MCF 10A (cell line): Measurements from ENCODE around the gene KRTCAP2. TPM values are rescaled to one million over a fixed set of nuclear protein-coding genes. Genes with fewer than 3 reads are reported as not detected.

Experiments
- BruUV-seq: library from RNA; stranded (reverse); fragments of 400-500 nt; replicated peaks from 2 replicates; lab custom pipeline; 2021; lab: Mats Ljungman, UMichigan
- CTCF ChIA-PET: fragments of 300-600 bp; sonication (Branson Sonifier 250); formaldehyde crosslinking; extraction: SDS; loops from one replicate; lab custom pipeline; 2021; ENCODE audit warnings: antibody characterized with exemption, inconsistent platforms; lab: Yijun Ruan, JAX
- POLR2A ChIA-PET: fragments of 300-600, 350-650 bp; sonication (Branson Sonifier 250); formaldehyde crosslinking; extraction: SDS; loops from one replicate; lab custom pipeline; 2020; ENCODE audit warnings: antibody characterized with exemption, inconsistent platforms; lab: Yijun Ruan, JAX
- DNase-seq: peaks from one replicate; pipeline ENCODE4 v3.0.0-alpha.2; 2018; ENCODE audit not compliant: unreplicated experiment
- H3K27ac Mint-ChIP-seq: one replicate; pipeline ENCODE4 v1.8.0; 2022; ENCODE audit warnings: mild to moderate bottlenecking, low read depth, mixed read lengths; ENCODE audit not compliant: unreplicated experiment
- H3K27me3 Mint-ChIP-seq: one replicate; pipeline ENCODE4 v1.8.0; 2022; ENCODE audit warnings: mixed read lengths; ENCODE audit not compliant: insufficient read depth, unreplicated experiment
- H3K36me3 Mint-ChIP-seq: one replicate; pipeline ENCODE4 v1.8.0; 2022; ENCODE audit warnings: mild to moderate bottlenecking, moderate library complexity, mixed read lengths; ENCODE audit not compliant: insufficient read depth, unreplicated experiment
- H3K4me1 Mint-ChIP-seq: one replicate; pipeline ENCODE4 v1.8.0; 2022; ENCODE audit warnings: mixed read lengths; ENCODE audit not compliant: insufficient read depth, unreplicated experiment
- H3K4me3 Mint-ChIP-seq: one replicate; pipeline ENCODE4 v1.8.0; 2022; ENCODE audit warnings: mild to moderate bottlenecking, moderate library complexity, mixed read lengths; ENCODE audit not compliant: unreplicated experiment
- H3K9me3 Mint-ChIP-seq: one replicate; pipeline ENCODE4 v1.8.0; 2022; ENCODE audit warnings: mixed read lengths; ENCODE audit not compliant: unreplicated experiment
- intact Hi-C: fragments of 100-400 bp; cut with micrococcal nuclease; formaldehyde crosslinking; loops from 2 replicates; pipeline ENCODE4 v1.14.1; 2022
- total RNA-seq: library from RNA; stranded (reverse); gene quantifications from 2 replicates; pipeline ENCODE4 v1.2.3, GENCODE V29; 2022
- TF ChIP-seq, protein P1 (sequence below): fragments of 200-600 bp; IDR thresholded peaks from one replicate; pipeline ENCODE4 v1.8.0; 2022; ENCODE audit warnings: antibody characterized with exemption, mild to moderate bottlenecking; ENCODE audit not compliant: unreplicated experiment

The KRTCAP2 gene
- total RNA-seq, 1 experiment from 2014 or later = 313 TPM

DNA sequence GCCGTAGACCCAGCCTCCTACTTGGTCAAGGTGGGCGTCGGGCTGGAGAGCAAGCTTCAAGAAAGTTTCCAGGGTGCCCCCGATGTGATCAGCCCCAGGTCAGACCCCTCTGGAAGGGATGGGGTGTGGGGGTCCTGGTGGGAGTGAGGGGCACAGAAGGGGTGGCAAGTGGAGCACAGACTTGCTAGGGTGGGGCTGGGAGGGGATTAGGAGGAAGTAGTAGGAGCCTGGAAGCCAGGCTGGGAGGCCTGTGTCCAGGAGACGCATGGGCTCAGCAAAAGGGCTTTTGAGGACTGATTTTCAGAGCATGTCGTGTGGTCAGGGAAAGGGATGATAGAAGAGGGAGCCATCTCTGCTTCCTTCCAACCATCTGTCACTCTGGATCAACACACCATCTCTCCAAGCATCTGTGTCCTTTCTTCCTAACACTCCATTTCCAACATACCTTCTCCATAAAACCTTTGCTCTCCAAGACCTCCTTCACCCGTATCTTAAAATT is 9.0 kb upstream of the KRTCAP2 start:
- no peak overlapping the region for H3K27ac Mint-ChIP-seq
- intact Hi-C loops = no loop called here
- no peak overlapping the region for H3K4me3 Mint-ChIP-seq
- H3K27me3 Mint-ChIP-seq = no peaks in the 10 kb centered on the region
- H3K9me3 Mint-ChIP-seq = no peaks in the 10 kb centered on the region
- POLR2A ChIA-PET = interaction anchor here (1.0 to 15.7 kb wide), 3 partner anchors 10 to 48 kb away, joined by 3 to 215 read pairs (median 4); partner anchors contain the start of gene KRTCAP2
- DNase-seq = no peak
- no TSS peak for BruUV-seq
- peaks cover 18% of the 10 kb centered on the region for H3K4me1 Mint-ChIP-seq
- TF ChIP-seq, protein P1, sequence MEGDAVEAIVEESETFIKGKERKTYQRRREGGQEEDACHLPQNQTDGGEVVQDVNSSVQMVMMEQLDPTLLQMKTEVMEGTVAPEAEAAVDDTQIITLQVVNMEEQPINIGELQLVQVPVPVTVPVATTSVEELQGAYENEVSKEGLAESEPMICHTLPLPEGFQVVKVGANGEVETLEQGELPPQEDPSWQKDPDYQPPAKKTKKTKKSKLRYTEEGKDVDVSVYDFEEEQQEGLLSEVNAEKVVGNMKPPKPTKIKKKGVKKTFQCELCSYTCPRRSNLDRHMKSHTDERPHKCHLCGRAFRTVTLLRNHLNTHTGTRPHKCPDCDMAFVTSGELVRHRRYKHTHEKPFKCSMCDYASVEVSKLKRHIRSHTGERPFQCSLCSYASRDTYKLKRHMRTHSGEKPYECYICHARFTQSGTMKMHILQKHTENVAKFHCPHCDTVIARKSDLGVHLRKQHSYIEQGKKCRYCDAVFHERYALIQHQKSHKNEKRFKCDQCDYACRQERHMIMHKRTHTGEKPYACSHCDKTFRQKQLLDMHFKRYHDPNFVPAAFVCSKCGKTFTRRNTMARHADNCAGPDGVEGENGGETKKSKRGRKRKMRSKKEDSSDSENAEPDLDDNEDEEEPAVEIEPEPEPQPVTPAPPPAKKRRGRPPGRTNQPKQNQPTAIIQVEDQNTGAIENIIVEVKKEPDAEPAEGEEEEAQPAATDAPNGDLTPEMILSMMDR = no peak
- CTCF ChIA-PET = interaction anchor here (0.6 to 1.7 kb wide), 3 partner anchors 10 to 40 kb away, joined by 3 to 6 read pairs (median 3); partner anchors contain the start of gene KRTCAP2
- peaks cover 18% of the 10 kb centered on the region for H3K36me3 Mint-ChIP-seq

DNA sequence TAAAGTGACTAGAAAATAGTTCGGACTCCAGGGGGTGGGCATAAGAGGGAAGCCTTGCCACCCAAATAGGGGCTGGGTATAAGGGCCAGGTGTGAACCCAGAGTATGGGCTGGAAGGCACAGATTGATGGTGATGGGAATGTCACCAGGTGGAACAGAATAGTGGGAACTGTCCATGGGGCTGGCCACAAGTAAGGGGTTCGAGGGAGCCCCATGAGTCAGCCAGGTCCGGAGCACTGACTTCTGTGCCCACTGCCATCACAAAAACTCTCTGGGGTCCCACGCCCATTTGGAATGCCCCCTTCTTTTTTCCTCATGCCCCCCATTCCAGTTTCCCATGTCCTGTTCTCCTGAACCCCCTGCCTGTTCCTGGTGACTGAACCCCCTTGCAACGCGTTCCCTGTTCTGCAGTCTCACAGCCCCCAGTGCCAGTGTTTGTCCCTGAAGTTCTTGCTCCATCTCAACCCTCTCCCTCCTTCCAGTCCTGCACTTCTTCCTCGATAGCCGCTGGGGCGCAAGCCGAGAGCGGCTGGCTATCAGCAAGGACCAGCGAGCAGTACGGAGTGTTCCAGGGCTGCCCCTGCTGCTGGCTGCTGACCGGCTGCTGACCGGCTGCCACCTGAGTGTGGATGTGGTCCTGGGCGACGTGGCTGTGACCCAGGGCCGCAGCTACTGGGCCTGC is 8.4 kb upstream of the KRTCAP2 start:
- ChIA-PET CTCF (interaction anchor here (0.6 to 2.4 kb wide), 5 partner anchors 9 to 90 kb away, joined by 3 to 16 read pairs (median 4); partner anchors contain the start of gene KRTCAP2), POLR2A (interaction anchor here (1.1 to 15.7 kb wide), 2 partner anchors 13 to 25 kb away, joined by 3 to 215 read pairs; no protein-coding TSS in a partner anchor)
- no peaks in the 10 kb centered on the region for H3K9me3 Mint-ChIP-seq
- no peak overlapping the region for H3K27ac Mint-ChIP-seq
- TF ChIP-seq, protein P1 = no peak
- H3K27me3 Mint-ChIP-seq = no peaks in the 10 kb centered on the region
- DNase-seq = no peak
- intact Hi-C loops = no loop called here
- H3K4me3 Mint-ChIP-seq = no peak overlapping the region
- H3K36me3 Mint-ChIP-seq = peaks cover 12% of the 10 kb centered on the region
- H3K4me1 Mint-ChIP-seq = peaks cover 19% of the 10 kb centered on the region
- BruUV-seq = no TSS peak

- Mint-ChIP-seq H3K4me1 (peaks cover 19% of the 10 kb centered on the region), H3K9me3 (no peaks in the 10 kb centered on the region), H3K27ac (no peak overlapping the region), H3K4me3 (no peak overlapping the region), H3K36me3 (peaks cover 5% of the 10 kb centered on the region), H3K27me3 (no peaks in the 10 kb centered on the region)
- TF ChIP-seq, protein P1 = no peak
- BruUV-seq = no TSS peak
- ChIA-PET CTCF (interaction anchor here (1.0 to 2.4 kb wide), 6 partner anchors 13 to 88 kb away, joined by 3 to 16 read pairs (median 3); no protein-coding TSS in a partner anchor), POLR2A (interaction anchor here (0.7 to 15.7 kb wide), 2 partner anchors 15 to 144 kb away, joined by 4 to 215 read pairs; no protein-coding TSS in a partner anchor)
- no peak for DNase-seq
- intact Hi-C loops = loop anchor here (5.0 kb wide), 1 partner anchor 413 kb away; no protein-coding TSS in a partner anchor
Observed at GRCh38 chr1:155179112-155180031, 6.3 kb upstream of the KRTCAP2 start.
